Measurements from ENCODE around the gene CD79B.
"Not testable (repeated sequence)": the region's sequence is repeated elsewhere in the genome, so short reads cannot be mapped to it uniquely, and the experiment has no call there.

Gene CD79B

DNA sequence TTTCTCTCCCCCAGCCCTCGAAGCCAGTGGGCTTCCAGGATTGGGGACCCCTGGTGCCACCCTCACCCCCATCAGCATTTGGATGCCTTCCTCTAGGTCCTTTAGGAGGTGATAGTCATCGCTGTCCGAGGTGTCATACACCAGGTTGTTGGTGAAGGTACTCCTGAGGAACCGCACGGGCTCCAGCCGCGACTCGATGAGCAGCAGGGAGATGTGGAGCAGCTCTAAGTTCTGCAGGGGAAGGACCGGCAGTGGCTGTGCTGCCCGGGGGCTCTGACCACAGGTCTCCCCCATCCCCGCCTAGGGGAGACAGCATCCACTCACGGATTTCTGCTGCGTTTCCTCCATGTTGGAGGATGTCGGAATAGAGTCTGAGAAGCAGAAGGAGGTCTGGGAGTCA, 22.0 kb downstream of the CD79B start:
- no peak for DNase-seq (ENCODE audit: low spot score)

- not testable (repeated sequence) for DNase-seq (ENCODE audit: low spot score)
Observed at GRCh38 chr17:63909586-63909985, 22.5 kb downstream of the CD79B start.

DNA sequence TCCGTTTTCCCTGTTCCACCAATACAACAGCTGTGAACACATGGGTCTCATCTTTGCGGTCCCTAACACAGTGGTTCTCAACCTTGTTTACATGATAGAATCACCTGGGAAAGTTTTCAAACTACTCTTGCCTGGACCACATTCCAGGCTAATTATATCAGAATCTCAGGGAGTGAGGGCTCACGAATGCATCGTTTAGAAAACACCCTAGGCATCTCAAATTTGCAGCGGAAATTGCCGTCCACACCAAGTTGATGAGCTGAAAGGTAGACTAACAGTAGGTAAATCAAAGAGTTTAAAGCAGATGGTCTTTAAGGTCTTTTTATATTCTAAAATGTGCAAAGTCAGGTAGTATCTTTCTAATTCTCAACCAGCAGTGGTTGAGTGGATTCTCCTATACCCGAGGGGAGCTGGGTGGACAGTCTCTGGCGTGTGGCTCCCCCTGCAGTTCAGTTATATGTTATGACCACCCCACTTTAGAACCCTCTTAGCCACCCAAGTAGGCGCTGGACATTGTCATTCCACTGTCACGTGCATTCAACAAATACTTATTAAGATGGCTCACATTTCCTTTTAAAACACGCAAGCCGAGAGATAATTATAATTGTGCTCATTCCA, 24.9 kb downstream of the CD79B start:
- DNase-seq (ENCODE audit: low spot score), result not testable (repeated sequence)

DNA sequence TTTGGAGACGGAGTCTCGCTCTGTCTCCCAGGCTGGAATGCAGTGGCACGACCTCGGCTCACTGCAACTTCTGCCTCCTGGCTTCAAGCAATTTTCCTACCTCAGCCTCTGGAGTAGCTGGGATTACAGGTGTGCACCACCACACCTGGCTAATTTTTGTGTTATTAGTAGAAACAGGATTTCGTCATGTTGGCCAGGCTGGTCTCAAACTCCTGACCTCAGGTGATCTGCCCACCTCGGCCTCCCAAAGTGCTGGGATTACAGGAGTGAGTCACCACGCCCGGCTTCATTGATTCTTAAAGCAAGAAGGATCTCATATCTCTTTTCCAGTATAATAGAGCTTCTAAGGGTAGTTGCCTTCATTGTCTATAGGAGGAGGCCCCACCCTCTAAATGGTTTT, 27.3 kb downstream of the CD79B start:
- DNase-seq (ENCODE audit: low spot score), result not testable (repeated sequence)

DNA sequence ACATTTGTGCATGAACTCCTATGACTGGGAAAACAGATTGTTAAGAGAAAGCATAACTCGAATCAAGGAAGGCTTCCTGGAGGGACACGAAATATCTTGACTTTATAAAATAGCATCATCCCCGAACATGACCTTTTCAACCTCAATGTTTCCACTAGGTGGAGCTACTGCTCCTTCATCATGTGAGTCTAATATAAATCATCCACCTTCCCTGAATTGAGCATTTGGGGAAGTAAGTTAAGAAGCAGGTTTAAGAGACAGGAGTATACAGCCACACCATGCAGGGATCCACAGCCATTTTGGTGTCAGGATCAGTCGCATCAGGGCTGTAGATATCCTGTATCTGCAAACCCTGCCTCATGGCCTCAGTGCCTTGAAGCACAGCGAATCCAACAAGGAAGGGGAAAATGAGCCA, 28.3 kb downstream of the CD79B start:
- not testable (repeated sequence) for DNase-seq (ENCODE audit: low spot score)

GRCh38 chr17:63901971-63902370, 30.2 kb downstream of the CD79B start:
- not testable (repeated sequence) for DNase-seq (ENCODE audit: low spot score)

DNA sequence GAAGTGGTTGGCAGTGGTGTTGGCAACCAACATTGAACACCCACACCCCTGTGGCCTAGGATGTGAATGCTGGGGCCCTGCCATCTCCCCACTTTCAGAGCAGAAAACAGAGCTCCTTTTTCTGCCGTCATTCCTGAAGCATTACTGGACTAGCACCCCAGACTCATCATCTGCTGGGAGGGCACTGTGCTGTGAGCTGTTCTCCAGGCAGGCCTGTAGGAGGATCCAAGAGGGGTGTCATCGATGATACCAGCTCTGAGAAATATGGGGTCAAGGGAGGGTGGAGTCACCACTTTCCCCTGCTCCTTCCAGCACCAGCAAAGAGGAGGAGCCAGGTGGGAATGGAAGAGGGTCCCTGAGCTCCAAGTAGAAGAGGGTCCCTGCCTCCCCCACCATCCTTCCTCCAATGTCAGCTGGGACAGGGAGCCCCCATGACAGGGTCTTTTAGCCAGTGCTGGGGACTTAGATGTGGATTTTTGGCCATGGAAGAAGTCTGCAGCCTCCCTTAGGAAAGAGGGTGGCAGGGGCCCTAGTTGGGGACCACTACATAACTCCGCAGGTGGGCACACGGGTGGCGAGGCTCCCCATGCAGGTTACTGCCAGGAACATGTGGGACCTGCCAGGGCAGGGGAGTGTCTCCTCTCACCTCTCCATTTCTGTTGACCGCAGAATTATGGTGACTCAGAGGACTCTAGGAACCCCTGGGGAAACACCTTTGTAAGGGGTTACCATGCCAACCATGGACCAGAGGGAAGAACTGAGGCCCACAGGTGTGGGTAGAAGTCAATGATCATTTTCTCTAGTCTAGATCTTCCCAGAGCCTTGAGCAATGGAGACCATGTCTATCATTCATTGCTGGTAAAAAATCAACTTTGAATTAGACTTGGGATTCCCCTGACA, 33.0 kb downstream of the CD79B start:
- not testable (repeated sequence) for DNase-seq (ENCODE audit: low spot score)

- DNase-seq (ENCODE audit: low spot score), result not testable (repeated sequence)
Observed at GRCh38 chr17:63896524-63897354, 35.4 kb downstream of the CD79B start, which contains the start of gene CSH1. CSH1 (minus strand) TSS chr17:63896574; CDS start chr17:63896511, 63 bp downstream.

- not testable (repeated sequence) for DNase-seq (ENCODE audit: low spot score)
Observed at GRCh38 chr17:63894821-63895220, 37.3 kb downstream of the CD79B start.

GRCh38 chr17:63894021-63894420, 38.1 kb downstream of the CD79B start:
- DNase-seq (ENCODE audit: low spot score), result not testable (repeated sequence)

GRCh38 chr17:63892316-63893037, 39.7 kb downstream of the CD79B start:
- not testable (repeated sequence) for DNase-seq (ENCODE audit: low spot score)

DNA sequence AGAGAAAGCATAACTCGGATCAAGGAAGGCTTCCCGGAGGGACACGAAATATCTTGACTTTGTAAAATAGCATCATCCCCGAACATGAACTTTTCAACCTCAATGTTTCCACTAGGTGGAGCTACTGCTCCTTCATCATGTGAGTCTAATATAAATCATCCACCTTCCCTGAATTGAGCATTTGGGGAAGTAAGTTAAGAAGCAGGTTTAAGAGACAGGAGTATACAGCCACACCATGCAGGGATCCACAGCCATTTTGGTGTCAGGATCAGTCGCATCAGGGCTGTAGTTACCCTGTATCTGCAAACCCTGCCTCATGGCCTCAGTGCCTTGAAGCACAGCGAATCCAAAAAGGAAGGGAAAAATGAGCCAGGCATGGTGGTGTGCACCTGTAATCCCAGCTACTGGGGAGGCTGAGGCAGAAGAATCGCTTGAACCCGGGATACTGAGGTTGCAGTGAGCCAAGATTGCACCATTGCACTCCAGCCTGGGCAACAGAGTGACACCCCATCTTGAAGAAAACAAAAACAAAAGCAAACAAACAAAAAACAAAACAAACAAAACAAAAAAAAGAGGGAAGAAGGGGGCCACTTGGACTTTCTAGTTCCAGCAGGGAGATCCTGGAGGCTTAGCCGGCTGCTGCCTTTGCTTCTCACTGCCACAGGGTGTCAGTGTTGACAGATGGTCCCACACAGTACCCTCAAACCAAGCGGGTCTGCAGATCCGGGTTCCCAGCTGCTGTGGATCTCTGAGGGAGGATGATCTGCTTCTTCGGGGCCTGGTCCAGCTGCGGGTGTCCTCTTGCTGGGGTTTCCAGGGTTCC, 42.9 kb downstream of the CD79B start:
- not testable (repeated sequence) for DNase-seq (ENCODE audit: low spot score)

GRCh38 chr17:63885119-63885518, 47.0 kb downstream of the CD79B start:
- not testable (repeated sequence) for DNase-seq (ENCODE audit: low spot score)

DNA sequence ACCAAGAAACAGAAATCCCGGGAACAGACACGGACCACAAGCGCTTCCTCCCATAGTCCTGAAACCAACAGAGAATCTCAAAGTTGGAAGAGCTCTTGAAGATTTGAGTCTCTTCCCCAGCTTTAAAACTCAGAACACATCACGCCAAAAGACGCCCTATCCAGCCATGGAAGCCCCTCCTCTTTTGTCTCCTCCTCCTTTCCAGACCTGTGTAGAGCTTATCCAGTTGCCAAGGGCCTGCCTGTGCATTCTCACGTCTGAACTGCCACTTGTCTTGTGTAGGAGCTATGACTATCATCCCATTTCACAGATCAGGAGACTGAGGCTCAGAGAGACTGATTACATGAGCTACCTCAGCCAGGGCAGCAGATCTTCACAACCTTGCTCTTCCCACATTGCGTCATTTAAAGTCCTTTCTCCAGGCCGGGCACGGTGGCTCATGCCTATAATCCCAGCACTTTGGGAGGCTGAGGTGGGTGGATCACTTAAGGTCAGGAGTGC, 49.5 kb downstream of the CD79B start:
- DNase-seq (ENCODE audit: low spot score), result not testable (repeated sequence)

- DNase-seq (ENCODE audit: low spot score), result peak; percentile 78
Observed at GRCh38 chr17:63881935-63882601, 50.1 kb downstream of the CD79B start, which contains the start of gene GH2. GH2 (minus strand) TSS chr17:63881944; CDS start chr17:63881801, 143 bp downstream.

- not testable (repeated sequence) for DNase-seq (ENCODE audit: low spot score)
Observed at GRCh38 chr17:63881337-63881736, 50.8 kb downstream of the CD79B start.

DNA sequence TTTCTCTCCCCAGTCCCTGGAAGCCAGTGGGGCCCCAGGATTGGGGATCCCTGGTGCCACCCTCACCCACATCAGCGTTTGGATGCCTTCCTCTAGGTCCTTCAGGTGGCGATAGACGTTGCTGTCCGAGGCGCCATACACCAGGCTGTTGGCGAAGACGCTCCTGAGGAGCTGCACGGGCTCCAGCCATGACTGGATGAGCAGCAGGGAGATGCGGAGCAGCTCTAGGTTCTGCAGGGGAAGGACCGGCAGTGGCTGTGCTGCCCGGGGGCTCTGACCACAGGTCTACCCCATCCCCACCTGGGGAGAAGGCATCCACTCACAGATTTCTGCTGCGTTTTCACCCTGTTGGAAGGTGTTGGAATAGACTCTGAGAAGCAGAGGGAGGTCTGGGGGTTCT, 51.4 kb downstream of the CD79B start:
- no peak for DNase-seq (ENCODE audit: low spot score)
